SK-N-SH treated with all-trans-retinoic acid at 6 μM for 48 hours (cell line): ENCODE measurements around the gene PLCB1.

Experiments used
- ESRRG ChIP-seq: fragments of 250-450 bp; sonication (Bioruptor Pico); IDR thresholded peaks from 2 replicates; pipeline ENCODE4 v1.6.1; 2021; ENCODE audit warnings: mild to moderate bottlenecking
- PPARA ChIP-seq: fragments of 250-450 bp; sonication (Bioruptor Pico); IDR thresholded peaks from 2 replicates; pipeline ENCODE4 v1.5.0; 2020; ENCODE audit warnings: mild to moderate bottlenecking, borderline replicate concordance
- RARB ChIP-seq: fragments of 250-450 bp; sonication (Bioruptor Pico); IDR thresholded peaks from 2 replicates; pipeline ENCODE4 v1.8.0; 2021; ENCODE audit warnings: mild to moderate bottlenecking, moderate library complexity
- SNAI2 ChIP-seq: fragments of 250-450 bp; sonication (Bioruptor Pico); IDR thresholded peaks from 2 replicates; pipeline ENCODE4 v1.5.0; 2020; ENCODE audit warnings: mild to moderate bottlenecking, moderate library complexity
- TCF4 ChIP-seq: fragments of 250-450 bp; sonication (Bioruptor Pico); IDR thresholded peaks from 2 replicates; pipeline ENCODE4 v1.8.0; 2021; ENCODE audit warnings: mild to moderate bottlenecking, moderate library complexity, borderline replicate concordance
- ZFP3 ChIP-seq: fragments of 250-450 bp; sonication (Bioruptor Pico); IDR thresholded peaks from 2 replicates; pipeline ENCODE4 v1.5.0; 2020; ENCODE audit warnings: mild to moderate bottlenecking, moderate library complexity
- ZFP30 ChIP-seq: fragments of 450-650 bp; formaldehyde crosslinking; IDR thresholded peaks from 2 replicates; pipeline ENCODE4 v1.5.0; 2022; ENCODE audit warnings: mild to moderate bottlenecking, moderate library complexity
- ZNF8 ChIP-seq: fragments of 450-650 bp; formaldehyde crosslinking; IDR thresholded peaks from 2 replicates; pipeline ENCODE4 v1.5.0; 2020; ENCODE audit warnings: mild to moderate bottlenecking, moderate library complexity
- TF ChIP-seq, protein P1 (sequence below): fragments of 250-450 bp; sonication (Bioruptor Pico); IDR thresholded peaks from 2 replicates; pipeline ENCODE4 v1.8.0; 2020; ENCODE audit warnings: mild to moderate bottlenecking, moderate library complexity, borderline replicate concordance
- TF ChIP-seq, protein P2 (sequence below): fragments of 250-450 bp; sonication (Bioruptor Pico); IDR thresholded peaks from 2 replicates; pipeline ENCODE4 v1.5.1; 2020; ENCODE audit warnings: low read depth, mild to moderate bottlenecking, moderate library complexity
- TF ChIP-seq, protein P3 (sequence below): fragments of 250-450 bp; sonication (Bioruptor Pico); IDR thresholded peaks from 2 replicates; pipeline ENCODE4 v1.5.1; 2021; ENCODE audit warnings: mild to moderate bottlenecking, moderate library complexity

DNA sequence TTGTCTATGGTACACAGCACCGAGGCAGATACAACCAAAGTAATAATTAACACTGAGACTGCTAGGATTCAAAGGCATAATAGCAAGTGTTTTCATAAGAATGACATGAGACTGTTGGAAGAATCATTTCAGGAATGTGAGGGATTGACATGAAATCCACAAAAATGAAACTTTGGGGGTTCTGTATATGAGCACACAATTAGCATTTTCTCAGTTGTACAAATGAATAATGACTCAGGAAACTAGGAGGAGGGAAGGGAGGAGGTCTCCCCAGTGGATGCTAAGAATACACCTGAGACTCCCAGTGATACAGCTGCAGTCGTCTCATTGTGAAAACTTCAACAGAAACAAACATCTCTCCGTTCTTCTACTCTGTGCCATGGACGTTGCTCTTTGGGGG is 508.4 kb downstream of the PLCB1 start:
- no peak for TF ChIP-seq ESRRG (CRISPR knock-in tag)
- TF ChIP-seq, protein P1, sequence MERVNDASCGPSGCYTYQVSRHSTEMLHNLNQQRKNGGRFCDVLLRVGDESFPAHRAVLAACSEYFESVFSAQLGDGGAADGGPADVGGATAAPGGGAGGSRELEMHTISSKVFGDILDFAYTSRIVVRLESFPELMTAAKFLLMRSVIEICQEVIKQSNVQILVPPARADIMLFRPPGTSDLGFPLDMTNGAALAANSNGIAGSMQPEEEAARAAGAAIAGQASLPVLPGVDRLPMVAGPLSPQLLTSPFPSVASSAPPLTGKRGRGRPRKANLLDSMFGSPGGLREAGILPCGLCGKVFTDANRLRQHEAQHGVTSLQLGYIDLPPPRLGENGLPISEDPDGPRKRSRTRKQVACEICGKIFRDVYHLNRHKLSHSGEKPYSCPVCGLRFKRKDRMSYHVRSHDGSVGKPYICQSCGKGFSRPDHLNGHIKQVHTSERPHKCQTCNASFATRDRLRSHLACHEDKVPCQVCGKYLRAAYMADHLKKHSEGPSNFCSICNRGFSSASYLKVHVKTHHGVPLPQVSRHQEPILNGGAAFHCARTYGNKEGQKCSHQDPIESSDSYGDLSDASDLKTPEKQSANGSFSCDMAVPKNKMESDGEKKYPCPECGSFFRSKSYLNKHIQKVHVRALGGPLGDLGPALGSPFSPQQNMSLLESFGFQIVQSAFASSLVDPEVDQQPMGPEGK (CRISPR knock-in tag) = no peak
- no peak for TF ChIP-seq ZFP30 (CRISPR knock-in tag)
- no peak for TF ChIP-seq ZNF8
- TF ChIP-seq, protein P2, sequence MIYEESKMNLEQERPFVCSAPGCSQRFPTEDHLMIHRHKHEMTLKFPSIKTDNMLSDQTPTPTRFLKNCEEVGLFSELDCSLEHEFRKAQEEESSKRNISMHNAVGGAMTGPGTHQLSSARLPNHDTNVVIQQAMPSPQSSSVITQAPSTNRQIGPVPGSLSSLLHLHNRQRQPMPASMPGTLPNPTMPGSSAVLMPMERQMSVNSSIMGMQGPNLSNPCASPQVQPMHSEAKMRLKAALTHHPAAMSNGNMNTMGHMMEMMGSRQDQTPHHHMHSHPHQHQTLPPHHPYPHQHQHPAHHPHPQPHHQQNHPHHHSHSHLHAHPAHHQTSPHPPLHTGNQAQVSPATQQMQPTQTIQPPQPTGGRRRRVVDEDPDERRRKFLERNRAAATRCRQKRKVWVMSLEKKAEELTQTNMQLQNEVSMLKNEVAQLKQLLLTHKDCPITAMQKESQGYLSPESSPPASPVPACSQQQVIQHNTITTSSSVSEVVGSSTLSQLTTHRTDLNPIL (CRISPR knock-in tag) = no peak
- TF ChIP-seq, protein P3, sequence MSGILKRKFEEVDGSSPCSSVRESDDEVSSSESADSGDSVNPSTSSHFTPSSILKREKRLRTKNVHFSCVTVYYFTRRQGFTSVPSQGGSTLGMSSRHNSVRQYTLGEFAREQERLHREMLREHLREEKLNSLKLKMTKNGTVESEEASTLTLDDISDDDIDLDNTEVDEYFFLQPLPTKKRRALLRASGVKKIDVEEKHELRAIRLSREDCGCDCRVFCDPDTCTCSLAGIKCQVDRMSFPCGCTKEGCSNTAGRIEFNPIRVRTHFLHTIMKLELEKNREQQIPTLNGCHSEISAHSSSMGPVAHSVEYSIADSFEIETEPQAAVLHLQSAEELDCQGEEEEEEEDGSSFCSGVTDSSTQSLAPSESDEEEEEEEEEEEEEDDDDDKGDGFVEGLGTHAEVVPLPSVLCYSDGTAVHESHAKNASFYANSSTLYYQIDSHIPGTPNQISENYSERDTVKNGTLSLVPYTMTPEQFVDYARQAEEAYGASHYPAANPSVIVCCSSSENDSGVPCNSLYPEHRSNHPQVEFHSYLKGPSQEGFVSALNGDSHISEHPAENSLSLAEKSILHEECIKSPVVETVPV (CRISPR knock-in tag) = no peak
- TF ChIP-seq ZFP3 = no peak
- no peak for TF ChIP-seq RARB (CRISPR knock-in tag)
- no peak for TF ChIP-seq TCF4 (CRISPR knock-in tag)
- no peak for TF ChIP-seq PPARA (CRISPR knock-in tag)
- no peak for TF ChIP-seq SNAI2
